NCI-H2227 (cell line): ENCODE data around the gene SH3PXD2B.
"Not testable (repeated sequence)": the region's sequence is repeated elsewhere in the genome, so short reads cannot be mapped to it uniquely, and the experiment has no call there.

Experiments
- DNase-seq: peaks from one replicate; lab custom pipeline; 2025; ENCODE audit not compliant: unreplicated experiment; lab: John Stamatoyannopoulos, UW

The SH3PXD2B gene

DNA sequence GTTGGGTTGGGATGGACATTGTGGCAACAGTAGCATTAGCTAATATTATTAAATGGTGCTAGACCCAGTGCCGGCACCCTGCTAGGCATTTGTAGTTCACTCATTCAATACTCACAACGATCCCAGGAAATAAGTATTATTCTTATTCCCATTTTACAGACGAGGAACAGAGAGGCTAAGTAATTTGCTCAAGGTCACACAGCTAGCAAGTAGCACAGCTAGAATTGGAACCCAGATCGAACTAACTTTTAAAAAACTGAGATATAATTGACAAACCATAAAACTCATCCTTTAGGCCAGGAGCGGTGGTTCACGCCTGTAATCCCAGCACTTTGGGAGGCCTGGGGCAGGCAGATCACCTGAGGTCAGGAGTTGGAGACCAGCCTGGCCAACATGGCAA lies 79.5 kb downstream of the SH3PXD2B start:
- DNase-seq = no peak

DNA sequence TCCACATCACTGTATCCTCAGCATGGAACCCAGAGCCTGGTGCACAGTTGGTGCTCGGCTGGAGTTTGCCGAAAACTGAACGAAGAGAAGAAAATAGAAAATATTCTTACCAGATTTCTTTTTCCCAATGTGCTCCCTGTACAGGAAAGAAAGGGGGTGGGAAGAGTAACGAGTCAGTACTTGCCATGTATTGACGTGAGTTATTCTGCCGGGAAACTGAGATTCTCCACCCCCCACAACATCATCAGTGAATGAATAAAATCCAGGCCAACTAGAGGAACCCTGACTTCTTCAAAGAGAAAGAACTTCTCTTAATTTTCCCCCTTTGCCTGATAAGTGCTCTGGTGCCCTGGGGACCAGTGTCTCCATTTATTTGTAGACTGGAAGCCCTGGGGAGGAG lies 80.6 kb downstream of the SH3PXD2B start:
- no peak for DNase-seq

- peak; percentile 64 for DNase-seq
These were observed 82.6 kb downstream of the SH3PXD2B start for GRCh38 chr5:172371684-172372083.

DNA sequence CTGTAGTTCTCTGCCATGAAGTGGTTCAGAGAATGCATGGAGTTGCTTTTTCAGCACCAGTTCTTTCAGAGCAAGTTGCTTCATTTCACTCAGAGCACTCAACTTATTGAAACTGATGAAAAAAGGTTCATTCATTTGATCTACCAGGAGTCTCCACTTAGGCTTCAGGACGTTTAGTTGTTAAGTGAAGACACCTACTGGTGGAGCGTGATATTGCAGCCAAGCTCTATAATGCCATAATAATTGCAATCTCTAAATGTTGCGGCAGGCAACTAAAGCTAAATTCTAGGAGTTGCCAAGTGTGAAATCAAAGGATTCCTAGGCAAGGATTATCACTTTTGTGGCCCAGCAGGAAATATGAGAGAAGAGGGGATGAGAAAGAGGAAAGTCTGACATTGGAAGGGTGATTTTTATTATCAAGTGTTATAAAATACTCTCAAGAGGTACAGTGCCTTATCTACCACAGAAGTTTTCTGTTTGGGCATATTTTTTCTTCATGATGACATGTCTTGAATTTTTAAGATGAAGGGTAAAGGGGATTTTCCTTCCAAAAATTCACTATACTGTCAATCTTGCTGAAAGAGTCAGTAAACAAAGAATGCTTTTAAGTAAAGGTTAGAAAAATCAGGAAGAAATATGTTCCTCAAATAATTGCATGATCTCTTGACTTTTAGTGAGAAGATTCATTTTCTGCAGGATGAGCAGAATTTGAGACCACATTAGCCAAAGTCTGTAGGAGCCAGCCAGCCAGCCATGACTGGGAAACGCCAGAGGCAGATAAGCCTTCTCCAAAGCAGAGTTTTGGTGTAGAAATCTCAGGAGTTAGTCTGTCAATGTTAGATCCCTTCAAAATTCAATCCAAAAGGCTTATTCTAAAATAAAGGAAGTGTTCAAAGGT lies 83.4 kb downstream of the SH3PXD2B start:
- DNase-seq = peak; percentile 24

GRCh38 chr5:172370237-172370640 lies 84.1 kb downstream of the SH3PXD2B start:
- DNase-seq = no peak

- DNase-seq = not testable (repeated sequence)
These were observed 85.6 kb downstream of the SH3PXD2B start for GRCh38 chr5:172368699-172369098.

GRCh38 chr5:172365948-172366608 lies 88.2 kb downstream of the SH3PXD2B start:
- DNase-seq = no peak

- DNase-seq = no peak
These were observed 89.6 kb downstream of the SH3PXD2B start for GRCh38 chr5:172364773-172365172.

- DNase-seq = no peak
These were observed 91.6 kb downstream of the SH3PXD2B start for GRCh38 chr5:172362755-172363154.

GRCh38 chr5:172361566-172362238 lies 92.6 kb downstream of the SH3PXD2B start:
- no peak for DNase-seq

DNA sequence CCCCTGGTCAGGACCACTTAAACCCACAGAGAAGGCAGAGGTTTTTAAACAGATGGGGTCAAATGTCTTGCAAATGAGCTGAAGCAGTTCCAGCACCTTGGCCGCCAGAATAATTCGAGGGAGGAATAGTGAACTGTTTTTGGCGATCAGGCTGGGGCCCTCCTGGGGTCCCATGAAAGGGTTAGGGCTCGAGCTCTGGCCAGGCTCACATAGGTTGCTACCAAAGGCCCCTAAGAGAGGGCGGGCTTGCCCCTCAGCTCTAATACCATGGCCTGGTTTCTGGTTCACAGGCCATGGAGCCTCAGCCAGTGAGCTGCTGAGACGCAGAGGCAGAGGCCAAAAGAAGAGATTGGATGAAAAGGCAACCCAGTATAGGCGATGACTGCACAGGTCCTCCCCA lies 96.0 kb downstream of the SH3PXD2B start:
- no peak for DNase-seq

- DNase-seq = no peak
These were observed 97.8 kb downstream of the SH3PXD2B start for GRCh38 chr5:172356527-172356926.

- DNase-seq = no peak
These were observed 98.3 kb downstream of the SH3PXD2B start for GRCh38 chr5:172356047-172356446.

DNA sequence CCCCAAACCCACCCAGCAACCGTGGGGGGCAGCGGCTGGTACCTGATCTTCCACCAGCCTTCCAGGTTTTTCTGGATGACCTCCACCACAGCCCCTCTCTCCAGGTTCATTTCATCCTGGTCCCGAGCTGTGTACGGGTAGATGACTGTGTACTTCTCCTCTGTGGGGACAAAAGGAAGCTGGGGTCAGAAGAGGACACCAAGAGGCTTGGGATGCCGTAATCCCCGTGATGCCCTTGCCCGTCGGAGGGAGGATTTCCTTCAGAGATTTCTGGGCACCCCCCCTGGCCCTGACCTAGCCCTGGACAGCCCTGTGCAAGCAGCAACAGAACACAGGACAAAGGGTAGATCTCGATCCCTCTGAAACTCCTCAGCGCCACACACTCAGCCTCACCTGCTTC lies 100.5 kb downstream of the SH3PXD2B start:
- DNase-seq = no peak

DNA sequence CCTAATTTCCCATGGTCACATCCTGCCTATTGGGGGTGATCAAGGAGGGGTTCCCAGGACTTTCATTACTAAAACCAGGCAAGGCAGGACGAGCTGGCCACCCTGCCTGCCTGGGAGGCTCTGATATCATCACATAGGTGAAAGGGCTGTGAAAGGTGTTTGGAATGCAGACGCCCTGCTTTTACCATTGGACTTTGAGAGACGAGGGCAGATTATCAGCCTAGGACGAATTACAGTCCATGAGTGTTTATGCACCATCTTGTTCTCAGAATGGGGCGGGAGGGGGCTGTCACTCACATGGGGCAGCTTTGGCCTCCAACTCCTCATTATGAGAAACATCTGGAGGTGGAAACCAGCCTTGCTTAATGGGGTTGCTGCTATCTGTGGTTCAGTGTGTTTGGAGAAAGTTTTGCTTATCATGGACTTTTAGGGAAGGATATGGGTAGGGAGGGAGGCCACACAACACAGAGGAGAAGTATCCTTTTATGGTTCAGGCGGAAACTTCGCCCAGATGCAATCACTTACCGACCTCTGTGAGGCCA lies 101.0 kb downstream of the SH3PXD2B start:
- DNase-seq = no peak

GRCh38 chr5:172352526-172352925 lies 101.8 kb downstream of the SH3PXD2B start:
- DNase-seq = not testable (repeated sequence)

- DNase-seq = no peak
These were observed 103.0 kb downstream of the SH3PXD2B start for GRCh38 chr5:172351240-172351778.

DNA sequence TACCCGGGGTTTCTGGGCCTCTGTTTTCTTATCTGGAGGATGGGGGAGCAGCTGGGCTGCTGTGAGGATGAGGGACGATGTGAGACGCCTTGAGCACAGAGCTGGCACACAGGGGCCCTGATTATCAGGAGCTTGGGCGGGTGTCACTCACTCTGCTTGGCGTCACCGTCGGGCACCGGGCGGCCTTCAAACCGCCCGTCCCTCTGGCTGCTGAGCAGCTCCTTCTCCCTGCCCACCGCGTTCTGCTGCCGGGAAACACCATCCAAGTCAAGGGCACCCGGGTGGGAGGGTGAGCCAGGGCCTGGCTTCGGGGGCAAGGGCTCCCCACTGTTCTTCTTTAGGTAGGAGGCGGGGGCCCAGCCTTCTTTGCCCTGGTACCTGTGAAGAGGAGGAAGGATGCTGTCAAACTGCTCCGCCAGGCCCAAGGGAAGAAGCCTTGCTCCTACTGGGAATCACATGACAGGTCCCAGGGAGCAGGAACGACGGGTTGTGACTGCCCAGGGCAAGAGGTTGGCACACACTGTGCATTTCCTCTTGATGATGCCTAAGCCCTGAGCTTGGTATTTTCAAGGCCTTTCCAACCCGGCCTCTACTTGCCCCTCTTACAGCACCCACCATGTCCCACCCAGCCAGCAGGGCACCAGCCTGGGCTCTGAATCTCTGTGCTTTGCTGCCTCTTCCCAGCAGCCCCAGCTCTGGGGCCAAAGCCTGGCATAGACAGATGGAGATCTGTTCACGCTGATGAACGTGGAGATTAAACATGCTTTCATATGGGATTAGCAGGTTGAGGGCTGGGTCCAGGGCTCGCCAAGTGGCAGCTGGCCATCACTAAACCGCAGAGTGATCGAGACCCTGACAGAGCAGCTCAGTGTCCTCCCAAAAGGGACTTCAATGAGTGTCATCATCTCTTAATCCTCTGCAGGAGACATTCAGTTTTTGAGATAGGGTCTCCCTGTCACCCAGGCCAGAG lies 103.8 kb downstream of the SH3PXD2B start:
- no peak for DNase-seq

GRCh38 chr5:172348733-172349132 lies 105.6 kb downstream of the SH3PXD2B start:
- DNase-seq = not testable (repeated sequence)

DNA sequence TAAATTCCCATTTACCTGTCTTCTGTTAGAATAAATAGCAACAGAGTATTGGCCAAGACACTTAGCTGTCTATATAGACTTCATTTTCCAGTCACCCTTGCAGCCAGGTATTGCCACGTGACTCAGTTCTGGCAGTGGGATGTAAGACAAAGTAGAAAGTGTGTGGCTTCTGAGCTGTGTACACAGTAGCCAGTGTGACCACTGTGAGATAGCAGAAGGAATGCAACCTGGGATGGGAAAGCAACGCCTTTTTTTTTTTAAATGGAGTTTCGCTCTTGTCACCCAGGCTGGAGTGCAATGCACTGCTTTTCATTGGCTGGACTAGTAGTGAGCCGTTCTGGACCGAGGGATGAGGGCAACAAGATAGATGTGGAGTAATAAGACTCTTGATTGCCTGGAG lies 106.2 kb downstream of the SH3PXD2B start:
- no peak for DNase-seq
